BLaER1 (cell line): ENCODE results near the gene CD160.
"Not testable (repeated sequence)": the region's sequence is repeated elsewhere in the genome, so short reads cannot be mapped to it uniquely, and the experiment has no call there.

Experiments
- H3K27ac ChIP-seq: shearing (Covaris generic); formaldehyde crosslinking; 2 replicates; pipeline ENCODE4 v1.8.1; 2022
- H3K27me3 ChIP-seq: shearing (Covaris generic); formaldehyde crosslinking; 2 replicates; pipeline ENCODE4 v1.8.1; 2022
- H3K36me3 ChIP-seq: shearing (Covaris generic); formaldehyde crosslinking; 2 replicates; pipeline ENCODE4 v1.8.1; 2022
- H3K4me1 ChIP-seq: shearing (Covaris generic); formaldehyde crosslinking; 2 replicates; pipeline ENCODE4 v1.8.1; 2022
- H3K4me2 ChIP-seq: shearing (Covaris generic); formaldehyde crosslinking; 2 replicates; pipeline ENCODE4 v1.8.1; 2022
- H3K4me3 ChIP-seq: shearing (Covaris generic); formaldehyde crosslinking; 2 replicates; pipeline ENCODE4 v1.8.1; 2022
- H3K9ac ChIP-seq: shearing (Covaris generic); formaldehyde crosslinking; 2 replicates; pipeline ENCODE4 v1.8.1; 2022
- H3K9me3 ChIP-seq: shearing (Covaris generic); formaldehyde crosslinking; 2 replicates; pipeline ENCODE4 v1.8.1; 2022
- H4K20me1 ChIP-seq: shearing (Covaris generic); formaldehyde crosslinking; 2 replicates; pipeline ENCODE4 v1.8.1; 2022
- Cebpa-rat ChIP-seq: shearing (Covaris generic); IDR thresholded peaks from 2 replicates; pipeline ENCODE4 v1.8.1; 2022

Gene CD160, protein sequence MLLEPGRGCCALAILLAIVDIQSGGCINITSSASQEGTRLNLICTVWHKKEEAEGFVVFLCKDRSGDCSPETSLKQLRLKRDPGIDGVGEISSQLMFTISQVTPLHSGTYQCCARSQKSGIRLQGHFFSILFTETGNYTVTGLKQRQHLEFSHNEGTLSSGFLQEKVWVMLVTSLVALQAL

DNA sequence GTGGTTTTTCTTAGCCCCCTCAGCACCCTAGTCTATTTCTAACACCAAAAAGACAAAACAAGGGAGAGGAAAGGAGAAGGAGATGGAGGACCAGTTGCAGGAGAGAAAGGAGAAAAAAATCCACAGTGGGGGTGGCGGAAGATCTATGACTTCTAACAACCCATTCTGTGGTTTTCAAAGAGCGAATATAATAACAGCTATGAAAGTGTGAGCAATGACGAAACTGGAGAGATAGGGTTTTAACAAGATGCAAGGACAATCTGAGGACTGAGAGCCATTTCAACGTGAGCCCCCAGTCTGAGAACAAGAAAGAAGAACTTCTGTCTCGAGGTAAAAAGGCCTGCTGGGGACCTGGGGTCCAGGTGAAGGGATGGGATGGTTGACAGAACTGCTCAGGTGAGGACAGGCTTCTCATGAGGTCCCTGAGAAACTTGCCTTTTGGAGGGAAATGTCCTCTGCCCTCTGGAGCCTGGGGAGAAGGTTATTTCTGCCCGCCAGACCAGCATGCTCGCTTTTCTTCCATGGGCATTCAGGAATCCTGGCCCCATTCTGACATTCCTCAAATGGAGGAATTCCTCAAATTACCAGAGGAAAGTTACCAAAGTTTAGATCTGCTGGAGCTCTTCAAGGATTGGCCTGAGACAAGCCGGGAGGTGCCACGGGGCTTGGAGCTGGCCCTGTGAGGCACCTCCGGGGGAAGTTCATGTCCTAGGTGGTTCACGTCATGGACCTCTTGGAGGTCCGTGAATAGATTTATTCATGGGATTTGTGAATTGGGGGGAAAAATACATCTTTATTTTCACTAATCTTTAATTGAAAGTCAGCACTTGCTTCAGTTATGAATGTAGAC is at the start of gene CD160:
TSS of gene CD160 (plus strand) at position 270 of the 850 bp plus-strand sequence. CDS start 8,829 bp downstream, outside the sequence.
- Histone ChIP-seq H3K4me1 (peaks cover 8% of the 10 kb centered on the region; the same call in 1 of the 2 replicates), H3K9me3 (no peaks in the 10 kb centered on the region), H3K36me3 (no peaks in the 10 kb centered on the region), H3K27ac (no peak within 1 kb of the TSS), H4K20me1 (no peaks in the 10 kb centered on the region), H3K4me3 (no peak within 1 kb of the TSS), H3K27me3 (peaks cover 13% of the 10 kb centered on the region), H3K4me2 (no peak within 1 kb of the TSS), H3K9ac (no peak within 1 kb of the TSS)
- TF ChIP-seq Cebpa-rat: no peak

DNA sequence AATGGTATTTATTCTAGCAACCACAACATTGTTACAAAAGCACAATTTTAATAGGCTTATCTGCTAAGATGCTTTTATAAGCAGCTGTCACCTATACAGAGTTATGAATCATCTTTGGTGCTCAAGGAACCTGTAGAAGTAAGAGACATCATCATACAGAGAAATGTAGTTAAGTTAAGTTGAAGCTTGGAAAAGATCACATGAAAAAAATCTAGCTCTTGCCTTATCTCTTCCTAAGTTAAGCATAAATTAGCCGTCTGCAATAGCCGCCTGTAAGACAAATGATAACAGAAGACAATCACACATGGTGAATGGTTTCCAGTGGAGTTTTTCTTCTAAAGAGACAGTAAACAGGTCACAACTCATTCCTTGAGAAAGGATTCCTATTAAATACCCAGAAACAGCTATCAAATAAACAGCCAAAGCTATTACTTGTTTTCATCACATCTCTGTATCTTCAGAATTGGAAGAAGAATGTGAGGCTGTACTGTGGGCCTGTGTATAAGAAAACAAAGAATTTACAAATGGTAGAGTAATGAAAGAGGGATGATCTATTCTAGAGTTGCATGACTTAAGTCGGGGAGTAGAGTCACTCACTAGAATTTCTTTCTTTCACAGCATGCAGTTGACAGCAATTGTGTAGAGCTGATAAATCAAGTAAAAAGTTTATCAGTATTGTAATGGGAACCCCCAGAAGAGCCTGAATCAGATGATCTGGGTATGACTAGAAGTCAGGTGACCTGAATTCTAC is 48.1 kb upstream of the CD160 start:
- not testable (repeated sequence) for H3K4me2 ChIP-seq, H4K20me1 ChIP-seq

DNA sequence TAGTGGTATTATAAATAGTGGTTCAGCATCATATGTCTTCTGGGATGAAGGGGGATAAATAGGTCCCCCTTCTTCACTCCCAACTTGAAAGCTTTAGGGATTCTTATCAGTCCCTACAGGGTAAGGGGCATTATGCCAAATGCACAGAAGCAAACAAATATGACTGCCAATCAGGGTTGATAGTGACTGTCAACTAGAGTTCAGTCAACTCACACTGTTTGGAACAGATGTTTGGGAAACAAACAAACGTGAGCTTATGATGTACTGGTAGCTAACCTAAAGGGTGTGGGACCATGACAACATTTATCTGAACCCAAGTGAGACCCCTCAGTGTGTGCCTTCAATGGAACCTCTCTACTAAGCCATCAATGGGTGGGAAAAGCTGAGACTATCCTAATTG is 46.1 kb upstream of the CD160 start:
- not testable (repeated sequence) for H3K9me3 ChIP-seq, H4K20me1 ChIP-seq, H3K4me1 ChIP-seq, H3K27me3 ChIP-seq, H3K36me3 ChIP-seq, H3K9ac ChIP-seq, H3K4me3 ChIP-seq, H3K4me2 ChIP-seq, H3K27ac ChIP-seq

More for the DNA sequence above, 48.1 kb upstream of the CD160 start:
- not testable (repeated sequence) for H3K4me3 ChIP-seq, H3K4me1 ChIP-seq, H3K9ac ChIP-seq, H3K27ac ChIP-seq, H3K27me3 ChIP-seq, H3K9me3 ChIP-seq, H3K36me3 ChIP-seq

DNA sequence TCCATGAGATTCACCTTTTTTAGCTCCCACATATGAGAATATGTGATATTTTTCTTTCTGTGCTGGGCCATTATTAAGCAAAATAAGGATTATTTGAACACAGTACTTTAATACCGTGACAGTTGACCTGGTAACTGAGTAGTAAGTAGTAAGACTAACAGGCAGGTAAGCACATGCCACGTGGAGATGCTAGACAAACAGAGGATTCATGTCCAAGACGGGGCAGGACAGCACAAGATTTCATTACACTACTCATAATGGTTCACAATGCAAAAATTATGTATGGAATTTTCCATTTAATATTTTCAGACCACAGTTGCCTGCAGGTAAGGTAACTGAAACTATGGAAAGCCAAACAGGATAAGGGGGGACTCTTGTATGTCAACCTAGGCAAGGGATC is 34.4 kb upstream of the CD160 start:
- H3K9ac ChIP-seq, H3K36me3 ChIP-seq, H3K4me3 ChIP-seq, H3K9me3 ChIP-seq, H3K4me2 ChIP-seq, H4K20me1 ChIP-seq, H3K4me1 ChIP-seq, H3K27ac ChIP-seq, H3K27me3 ChIP-seq: not testable (repeated sequence)

DNA sequence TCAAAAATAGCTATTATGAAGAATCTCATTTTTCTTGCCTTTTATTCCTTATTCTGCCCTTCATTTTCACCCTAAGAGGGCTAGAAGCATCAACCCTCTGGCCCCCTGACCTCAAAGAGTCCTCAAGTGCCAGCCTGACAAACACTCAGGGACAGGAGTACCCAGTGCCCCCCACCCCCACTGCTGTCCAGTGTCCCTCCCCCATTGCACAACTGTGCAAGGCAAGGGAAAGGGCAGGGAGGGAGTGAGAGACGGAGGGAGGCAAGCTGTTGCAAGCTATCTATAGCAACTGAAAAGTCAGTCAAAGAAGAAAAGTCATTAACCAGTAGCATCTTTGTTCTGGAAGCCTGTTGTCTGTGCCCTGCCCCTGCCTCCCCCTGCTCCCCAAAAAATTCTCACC is 33.2 kb upstream of the CD160 start:
- H3K27ac ChIP-seq, H3K4me3 ChIP-seq, H3K4me2 ChIP-seq, H3K9ac ChIP-seq, H4K20me1 ChIP-seq, H3K27me3 ChIP-seq, H3K9me3 ChIP-seq, H3K36me3 ChIP-seq: not testable (repeated sequence)
- H3K4me1 ChIP-seq: peaks cover 17% of the 10 kb centered on the region

DNA sequence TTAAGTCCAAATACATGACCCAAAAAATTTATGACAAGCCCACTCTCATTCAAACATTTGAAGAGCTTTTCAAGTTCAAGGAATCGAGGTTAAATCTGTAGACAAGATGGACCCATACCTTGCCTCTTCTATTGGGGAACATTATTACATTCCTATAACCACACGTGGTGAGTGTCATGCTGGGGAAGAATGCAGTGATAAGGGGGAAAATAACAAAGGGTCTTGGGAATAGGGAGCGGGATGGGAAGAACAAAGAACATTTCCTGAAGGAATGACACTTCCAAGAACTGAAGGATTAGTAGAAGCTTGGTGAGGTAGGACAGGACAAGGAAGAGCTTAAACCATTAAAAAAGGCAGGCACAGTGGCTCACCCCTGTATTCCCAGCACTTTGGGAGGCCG is 31.0 kb upstream of the CD160 start:
- no peak overlapping the region for H3K4me2 ChIP-seq
- no peaks in the 10 kb centered on the region for H3K9me3 ChIP-seq
- H4K20me1 ChIP-seq: no peaks in the 10 kb centered on the region
- no peaks in the 10 kb centered on the region for H3K27me3 ChIP-seq
- H3K36me3 ChIP-seq: no peaks in the 10 kb centered on the region
- no peak for TF ChIP-seq Cebpa-rat
- H3K4me3 ChIP-seq: no peak overlapping the region
- H3K27ac ChIP-seq: no peak overlapping the region
- peaks cover 20% of the 10 kb centered on the region for H3K4me1 ChIP-seq
- no peak overlapping the region for H3K9ac ChIP-seq

DNA sequence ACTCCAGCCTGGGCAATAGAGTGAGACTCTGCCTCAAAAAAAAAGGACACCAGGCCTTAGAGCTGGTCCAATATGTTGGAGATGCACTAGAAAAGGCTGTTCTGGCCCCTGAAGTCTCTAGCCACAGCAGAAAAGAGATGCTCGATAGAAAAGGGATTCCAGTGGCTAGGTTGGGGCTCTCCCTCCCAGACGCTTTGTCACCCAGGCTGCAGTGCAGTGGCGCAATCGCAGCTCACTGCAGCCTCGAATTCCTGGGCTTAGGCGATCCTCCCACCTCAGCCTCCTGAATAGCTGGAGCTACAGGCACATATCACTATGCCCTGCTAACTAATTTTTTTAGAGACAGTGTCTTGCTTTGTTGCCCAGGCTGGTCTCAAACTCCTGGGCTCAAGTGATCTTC is 30.4 kb upstream of the CD160 start:
- no peak overlapping the region for H3K4me2 ChIP-seq

DNA sequence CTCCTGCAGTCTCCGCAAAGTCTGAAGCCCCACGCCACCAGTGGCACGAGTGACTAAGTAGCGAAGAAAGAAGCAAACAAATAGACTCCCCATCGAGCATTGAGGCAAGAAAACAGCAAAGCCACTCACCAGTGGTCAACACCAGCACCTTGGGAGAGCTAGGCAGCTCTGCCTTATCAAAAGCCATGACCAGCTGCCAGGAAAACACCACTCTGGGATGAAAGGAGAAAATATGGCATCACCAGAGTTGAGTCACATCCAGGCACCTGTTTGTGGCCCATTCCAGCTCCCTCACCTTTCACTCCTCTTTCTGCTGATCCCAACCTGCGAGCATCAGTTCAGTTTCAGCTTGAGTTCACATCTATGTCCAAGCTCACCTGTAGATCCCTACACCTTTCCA is 29.4 kb upstream of the CD160 start:
- Histone ChIP-seq H3K27ac (no peak overlapping the region), H3K4me2 (peak overlapping the region; percentile 53), H3K27me3 (no peaks in the 10 kb centered on the region), H4K20me1 (no peaks in the 10 kb centered on the region), H3K9ac (no peak overlapping the region), H3K9me3 (no peaks in the 10 kb centered on the region), H3K36me3 (no peaks in the 10 kb centered on the region), H3K4me1 (peaks cover 20% of the 10 kb centered on the region), H3K4me3 (no peak overlapping the region)
- no peak for TF ChIP-seq Cebpa-rat

More for the DNA sequence above, 30.4 kb upstream of the CD160 start:
- H3K27ac ChIP-seq: no peak overlapping the region
- H4K20me1 ChIP-seq: no peaks in the 10 kb centered on the region
- no peak overlapping the region for H3K9ac ChIP-seq
- H3K4me1 ChIP-seq: peaks cover 20% of the 10 kb centered on the region
- H3K27me3 ChIP-seq: no peaks in the 10 kb centered on the region
- no peak for TF ChIP-seq Cebpa-rat
- H3K9me3 ChIP-seq: no peaks in the 10 kb centered on the region
- H3K36me3 ChIP-seq: no peaks in the 10 kb centered on the region
- no peak overlapping the region for H3K4me3 ChIP-seq

DNA sequence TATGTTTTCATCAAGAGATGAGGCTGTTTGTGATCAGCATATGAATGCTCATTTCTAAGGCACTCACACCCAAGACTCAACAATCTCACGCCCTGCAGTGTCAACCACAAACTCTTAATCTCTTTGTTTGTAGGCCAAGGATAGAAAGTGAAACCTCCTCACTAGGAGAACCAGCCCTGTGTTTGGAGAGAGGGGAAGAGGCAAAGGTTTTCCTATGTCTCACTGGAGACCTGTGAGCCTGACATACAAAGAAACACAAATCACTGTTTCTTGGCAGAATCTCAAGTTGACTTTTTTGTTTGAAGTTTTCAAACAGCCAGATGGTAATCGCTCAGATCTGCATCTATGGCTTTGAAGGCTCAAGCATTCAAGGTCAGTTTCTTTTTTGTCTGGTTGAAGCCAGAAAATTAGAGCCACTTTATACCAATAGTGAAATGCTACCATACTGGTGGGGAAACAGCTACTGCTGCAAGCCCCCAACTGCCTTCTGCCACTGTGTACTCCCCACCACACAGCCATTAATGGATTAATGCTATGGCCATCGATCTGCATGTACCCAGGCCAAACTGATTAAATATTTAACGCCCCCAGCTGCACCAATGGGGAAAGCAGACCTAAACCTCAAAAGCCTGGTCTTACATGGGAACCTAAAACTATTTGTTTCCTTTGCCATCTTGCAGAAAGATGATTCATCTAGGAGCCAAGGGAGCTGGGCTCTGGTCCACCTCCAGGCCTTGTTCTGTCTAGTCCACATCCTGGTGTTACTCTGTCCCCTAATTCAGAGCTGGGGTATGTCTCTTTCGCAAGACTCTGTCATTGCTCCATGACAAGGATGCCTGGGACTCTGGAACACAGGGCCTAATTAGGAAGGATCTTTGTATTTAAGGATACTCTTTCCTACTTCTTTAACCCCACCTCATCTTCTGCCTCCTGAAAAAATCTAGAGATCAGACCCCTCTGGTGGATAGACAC is 28.4 kb upstream of the CD160 start:
- H3K9ac ChIP-seq: peak overlapping the region; percentile 6; the same call in 1 of the 2 replicates
- H3K27me3 ChIP-seq: no peaks in the 10 kb centered on the region
- H4K20me1 ChIP-seq: no peaks in the 10 kb centered on the region
- H3K4me1 ChIP-seq: peaks cover 21% of the 10 kb centered on the region
- H3K4me2 ChIP-seq: peak overlapping the region; percentile 53
- TF ChIP-seq Cebpa-rat: no peak; the same call in 1 of the 2 replicates
- H3K27ac ChIP-seq: 0 out of 2 replicates have a peak overlapping the region, but pooled peaks have one; percentile 10
- H3K4me3 ChIP-seq: no peak overlapping the region
- H3K36me3 ChIP-seq: no peaks in the 10 kb centered on the region
- H3K9me3 ChIP-seq: no peaks in the 10 kb centered on the region
